NCI-H1105 treated with DMSO at 0.1 percent for 48 hours (cell line): ENCODE results near the gene VWA3B.
"Not testable (repeated sequence)": the region's sequence is repeated elsewhere in the genome, so short reads cannot be mapped to it uniquely, and the experiment has no call there.

ENCODE experiments used
- DNase-seq: peaks from one replicate; lab custom pipeline; 2025; lab: John Stamatoyannopoulos, UW

The VWA3B gene

GRCh38 chr2:98088261-98088660, 1.3 kb downstream of the VWA3B start:
- no peak for DNase-seq

GRCh38 chr2:98089941-98090340, 3.0 kb downstream of the VWA3B start:
- DNase-seq = no peak

- no peak for DNase-seq
These were observed 4.0 kb downstream of the VWA3B start for GRCh38 chr2:98090951-98091350.

- no peak for DNase-seq
These were observed 4.8 kb downstream of the VWA3B start for GRCh38 chr2:98091738-98092137.

GRCh38 chr2:98093146-98093545, 6.2 kb downstream of the VWA3B start:
- DNase-seq = no peak

- no peak for DNase-seq
These were observed 6.6 kb downstream of the VWA3B start for GRCh38 chr2:98093611-98094010.

- no peak for DNase-seq
These were observed 13.2 kb downstream of the VWA3B start for GRCh38 chr2:98099939-98100743.

GRCh38 chr2:98102315-98102714, 15.3 kb downstream of the VWA3B start:
- not testable (repeated sequence) for DNase-seq

GRCh38 chr2:98102878-98103277, 15.9 kb downstream of the VWA3B start:
- DNase-seq = no peak

GRCh38 chr2:98108110-98108509, 21.1 kb downstream of the VWA3B start:
- DNase-seq = no peak

GRCh38 chr2:98110741-98111140, 23.8 kb downstream of the VWA3B start:
- DNase-seq = no peak

- DNase-seq = no peak
These were observed 27.8 kb downstream of the VWA3B start for GRCh38 chr2:98114643-98115330.

- no peak for DNase-seq
These were observed 31.2 kb downstream of the VWA3B start for GRCh38 chr2:98118161-98118560.

- DNase-seq = no peak
These were observed 31.9 kb downstream of the VWA3B start for GRCh38 chr2:98118852-98119251.

- DNase-seq = no peak
These were observed 34.2 kb downstream of the VWA3B start for GRCh38 chr2:98121149-98121548.

GRCh38 chr2:98122524-98122923, 35.6 kb downstream of the VWA3B start:
- no peak for DNase-seq

- no peak for DNase-seq
These were observed 36.3 kb downstream of the VWA3B start for GRCh38 chr2:98123286-98123685.

- DNase-seq = no peak
These were observed 39.1 kb downstream of the VWA3B start for GRCh38 chr2:98126061-98126460.

- DNase-seq = no peak
These were observed 40.4 kb downstream of the VWA3B start for GRCh38 chr2:98127229-98127989.

- DNase-seq = no peak
These were observed 41.7 kb downstream of the VWA3B start for GRCh38 chr2:98128556-98129109.

GRCh38 chr2:98130073-98130472, 43.1 kb downstream of the VWA3B start:
- not testable (repeated sequence) for DNase-seq
